Activated T-cell treated with anti-CD3 and anti-CD28 coated beads for 4 hours (primary cell): Measurements from ENCODE around the gene LRRC8D.

ENCODE experiments used
- DNase-seq: peaks from one replicate; pipeline ENCODE4 v3.0.0-alpha.2; 2020

Gene LRRC8D

GRCh38 chr1:89942825-89943658 lies 122.2 kb downstream of the LRRC8D start:
- no peak for DNase-seq

GRCh38 chr1:89943846-89944781 lies 123.3 kb downstream of the LRRC8D start:
- no peak for DNase-seq

GRCh38 chr1:89945852-89946476 lies 125.1 kb downstream of the LRRC8D start:
- no peak for DNase-seq

GRCh38 chr1:89946532-89946931 lies 125.7 kb downstream of the LRRC8D start:
- no peak for DNase-seq

- DNase-seq: no peak
These were observed 128.0 kb downstream of the LRRC8D start for GRCh38 chr1:89948722-89949345.

GRCh38 chr1:89949991-89950624 lies 129.3 kb downstream of the LRRC8D start:
- DNase-seq: no peak

- no peak for DNase-seq
These were observed 129.9 kb downstream of the LRRC8D start for GRCh38 chr1:89950703-89951102.

GRCh38 chr1:89951766-89952604 lies 131.2 kb downstream of the LRRC8D start:
- no peak for DNase-seq

GRCh38 chr1:89952605-89953130 lies 131.8 kb downstream of the LRRC8D start:
- no peak for DNase-seq

- no peak for DNase-seq
These were observed 132.3 kb downstream of the LRRC8D start for GRCh38 chr1:89953131-89953626.

GRCh38 chr1:89953929-89954328 lies 133.1 kb downstream of the LRRC8D start:
- no peak for DNase-seq

GRCh38 chr1:89954401-89954800 lies 133.6 kb downstream of the LRRC8D start:
- no peak for DNase-seq

GRCh38 chr1:89955311-89956205 lies 134.7 kb downstream of the LRRC8D start:
- DNase-seq: no peak

- no peak for DNase-seq
These were observed 136.3 kb downstream of the LRRC8D start for GRCh38 chr1:89957107-89957506.

- DNase-seq: no peak
These were observed 138.2 kb downstream of the LRRC8D start for GRCh38 chr1:89958851-89959654.

- DNase-seq: no peak
These were observed 138.9 kb downstream of the LRRC8D start for GRCh38 chr1:89959719-89960118.

- no peak for DNase-seq
These were observed 141.4 kb downstream of the LRRC8D start for GRCh38 chr1:89962024-89962741.

GRCh38 chr1:89962742-89963075 lies 141.9 kb downstream of the LRRC8D start:
- DNase-seq: no peak
